Forelimb muscle (tissue), 1 donor: ENCODE results near the gene ATP6V1C2. TPM values are rescaled to one million over a fixed set of nuclear protein-coding genes. Genes with fewer than 3 reads are reported as not detected.
"Not testable (repeated sequence)": the region's sequence is repeated elsewhere in the genome, so short reads cannot be mapped to it uniquely, and the experiment has no call there.

Experiments used
- DNase-seq: peaks from one replicate; pipeline ENCODE4 v3.0.0-alpha.2; 2013; ENCODE audit warnings: low read depth
- polyA plus RNA-seq: library from polyadenylated mRNA; unstranded; fragments of 120-200 nt; gene quantifications from one replicate; pipeline ENCODE4 v1.2.1, GENCODE V29; 2013; ENCODE audit not compliant: insufficient read length

ATP6V1C2 gene
- polyA plus RNA-seq, 1 donor, result 3.3 TPM

DNA sequence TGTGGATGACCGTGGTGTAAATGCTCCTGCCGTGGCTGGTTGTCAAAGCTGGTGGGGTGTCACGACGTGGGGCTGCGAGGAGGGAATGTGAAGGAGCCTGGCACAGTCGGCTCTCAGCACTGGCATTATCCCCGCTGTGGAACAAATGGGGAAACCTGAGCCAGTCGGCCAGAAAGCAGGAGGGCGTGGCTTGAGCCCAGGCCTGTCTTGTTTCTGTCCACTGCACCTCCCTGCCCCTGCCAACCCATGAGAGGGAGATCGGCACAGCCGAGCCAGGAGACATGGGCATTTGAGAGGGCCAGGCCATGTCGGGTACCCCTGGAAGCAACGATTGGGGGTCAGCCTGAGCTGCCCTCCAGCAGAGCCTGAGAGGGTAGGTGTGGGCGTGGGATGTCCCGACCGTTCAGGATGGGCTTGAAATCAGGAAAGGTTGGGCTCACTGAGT, 46.7 kb downstream of the ATP6V1C2 start:
- no peak for DNase-seq

DNA sequence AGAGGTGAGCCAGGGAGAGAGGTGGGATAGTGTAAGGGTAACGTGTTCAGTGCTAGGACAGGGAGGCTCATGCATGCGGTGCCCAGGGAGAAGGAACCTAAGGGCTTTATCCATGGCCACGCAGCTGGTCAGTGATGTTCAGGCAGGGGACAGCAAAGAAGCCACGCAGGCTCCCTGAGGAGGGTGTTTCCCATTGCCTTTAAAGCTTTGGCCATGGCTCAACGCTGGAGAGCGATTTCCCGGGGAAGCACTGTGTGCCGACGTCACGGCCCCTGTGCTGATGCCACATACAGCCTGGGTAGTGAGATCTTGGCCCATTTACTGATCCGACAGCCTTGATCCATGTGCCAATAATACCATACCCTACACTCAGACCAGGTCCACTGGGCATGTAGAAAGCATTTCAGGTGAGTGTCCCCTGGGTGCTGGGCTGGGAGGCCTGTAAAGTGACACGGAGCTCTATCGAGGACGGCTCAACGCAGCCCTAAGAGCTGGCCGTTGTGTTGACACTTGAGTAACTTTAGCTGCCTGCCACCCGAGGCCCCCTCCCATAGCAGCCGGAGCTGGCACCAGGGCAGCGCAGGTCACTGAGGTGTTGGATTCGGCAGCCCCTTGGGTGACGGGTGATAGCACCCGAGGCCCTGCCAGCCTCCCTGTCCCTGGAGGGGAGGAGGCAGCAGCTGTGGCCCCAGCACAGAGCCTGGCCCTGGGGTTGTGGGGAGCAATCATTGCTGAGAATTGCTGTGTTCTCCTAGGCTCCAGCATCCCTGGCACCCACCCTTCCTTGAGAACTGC, 49.7 kb downstream of the ATP6V1C2 start:
- DNase-seq, result no peak

- DNase-seq, result no peak
These were observed 50.4 kb downstream of the ATP6V1C2 start for GRCh38 chr2:10771786-10772185.

- DNase-seq, result no peak
These were observed 50.9 kb downstream of the ATP6V1C2 start for GRCh38 chr2:10772201-10772867.

GRCh38 chr2:10772868-10773215, 51.4 kb downstream of the ATP6V1C2 start:
- no peak for DNase-seq

DNA sequence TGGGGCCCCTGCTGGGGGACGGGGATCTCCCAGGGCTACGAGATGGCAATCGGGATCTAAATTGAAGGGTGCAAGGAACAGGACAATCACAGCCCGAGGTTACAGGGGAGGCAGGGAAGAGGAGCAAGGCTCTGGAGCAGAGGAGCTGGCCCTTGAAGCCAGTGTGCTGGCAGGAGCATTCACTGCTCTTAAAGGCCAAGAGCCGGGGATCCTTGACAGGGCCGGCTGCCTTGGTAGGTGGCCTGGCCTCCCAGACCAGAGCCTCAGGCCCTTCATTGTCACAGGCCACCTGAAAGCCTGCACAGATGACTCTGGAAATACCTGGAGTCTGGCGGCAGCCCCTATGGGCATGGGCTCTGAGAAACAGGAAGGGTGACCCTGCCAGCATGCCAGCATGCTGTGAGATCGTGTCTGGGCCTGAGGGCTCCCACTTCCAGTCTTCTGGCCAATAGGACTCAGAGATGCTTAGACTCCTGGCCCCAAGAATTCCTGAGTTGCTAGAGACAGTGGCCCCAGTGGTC, 52.5 kb downstream of the ATP6V1C2 start:
- no peak for DNase-seq

- DNase-seq, result no peak
These were observed 53.0 kb downstream of the ATP6V1C2 start for GRCh38 chr2:10774394-10774793.

- no peak for DNase-seq
These were observed 53.8 kb downstream of the ATP6V1C2 start for GRCh38 chr2:10775021-10775780.

DNA sequence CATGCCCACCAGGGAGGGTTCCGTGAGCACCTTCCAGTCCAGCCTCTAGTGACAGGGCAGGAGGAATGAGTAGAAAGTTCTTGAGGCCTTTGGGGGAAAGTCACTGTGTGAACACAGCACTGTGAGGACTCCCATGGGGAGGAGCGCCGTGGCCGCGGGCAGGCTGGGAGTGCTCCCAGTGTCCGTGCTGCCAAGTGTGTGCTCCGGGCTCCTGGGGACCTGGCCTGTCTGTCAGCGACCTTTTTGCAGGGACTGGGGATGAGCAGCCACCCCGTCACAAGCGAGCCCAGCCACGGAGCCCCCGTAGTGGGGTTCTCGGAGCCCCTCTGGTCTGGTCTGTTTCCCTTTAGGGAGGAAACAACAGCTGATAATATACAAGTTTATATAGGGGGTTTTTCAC, 54.4 kb downstream of the ATP6V1C2 start:
- DNase-seq, result no peak

GRCh38 chr2:10776231-10776977, 55.0 kb downstream of the ATP6V1C2 start:
- DNase-seq, result no peak

DNA sequence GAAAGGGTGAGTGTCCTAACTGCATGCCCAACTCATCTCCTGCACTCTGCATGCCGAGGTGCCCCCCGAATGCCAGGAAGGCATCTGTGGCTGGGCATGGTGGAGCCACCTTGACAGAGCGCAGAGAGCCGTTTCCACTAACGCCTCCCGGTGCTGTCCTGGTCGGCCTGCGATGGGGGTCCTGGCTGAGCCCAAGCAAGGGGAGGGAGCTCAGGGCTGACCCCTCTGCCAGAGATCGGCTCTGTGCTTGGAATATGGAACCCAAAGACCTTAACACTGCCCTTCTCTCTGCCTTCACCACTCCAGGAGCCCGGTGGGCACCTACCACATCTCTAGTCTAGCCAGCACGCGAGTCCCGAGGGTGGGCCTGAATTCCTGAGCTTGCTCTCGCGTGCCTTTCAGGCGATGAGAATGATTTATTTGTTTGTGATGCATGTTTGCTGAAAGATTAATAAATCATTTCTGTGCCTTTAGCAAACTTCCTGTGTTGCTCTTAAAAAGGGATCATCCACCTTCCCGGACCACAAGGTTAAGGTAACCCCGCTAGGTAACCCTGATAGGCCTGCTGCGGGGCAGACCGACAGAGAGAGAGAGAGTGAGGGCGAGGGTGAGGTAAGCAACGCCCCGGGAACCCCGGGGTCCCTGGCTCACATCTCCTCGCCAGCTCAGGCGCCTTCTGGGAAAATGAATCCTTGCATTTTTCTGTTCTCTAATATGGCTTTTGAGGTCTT, 55.8 kb downstream of the ATP6V1C2 start:
- no peak for DNase-seq

DNA sequence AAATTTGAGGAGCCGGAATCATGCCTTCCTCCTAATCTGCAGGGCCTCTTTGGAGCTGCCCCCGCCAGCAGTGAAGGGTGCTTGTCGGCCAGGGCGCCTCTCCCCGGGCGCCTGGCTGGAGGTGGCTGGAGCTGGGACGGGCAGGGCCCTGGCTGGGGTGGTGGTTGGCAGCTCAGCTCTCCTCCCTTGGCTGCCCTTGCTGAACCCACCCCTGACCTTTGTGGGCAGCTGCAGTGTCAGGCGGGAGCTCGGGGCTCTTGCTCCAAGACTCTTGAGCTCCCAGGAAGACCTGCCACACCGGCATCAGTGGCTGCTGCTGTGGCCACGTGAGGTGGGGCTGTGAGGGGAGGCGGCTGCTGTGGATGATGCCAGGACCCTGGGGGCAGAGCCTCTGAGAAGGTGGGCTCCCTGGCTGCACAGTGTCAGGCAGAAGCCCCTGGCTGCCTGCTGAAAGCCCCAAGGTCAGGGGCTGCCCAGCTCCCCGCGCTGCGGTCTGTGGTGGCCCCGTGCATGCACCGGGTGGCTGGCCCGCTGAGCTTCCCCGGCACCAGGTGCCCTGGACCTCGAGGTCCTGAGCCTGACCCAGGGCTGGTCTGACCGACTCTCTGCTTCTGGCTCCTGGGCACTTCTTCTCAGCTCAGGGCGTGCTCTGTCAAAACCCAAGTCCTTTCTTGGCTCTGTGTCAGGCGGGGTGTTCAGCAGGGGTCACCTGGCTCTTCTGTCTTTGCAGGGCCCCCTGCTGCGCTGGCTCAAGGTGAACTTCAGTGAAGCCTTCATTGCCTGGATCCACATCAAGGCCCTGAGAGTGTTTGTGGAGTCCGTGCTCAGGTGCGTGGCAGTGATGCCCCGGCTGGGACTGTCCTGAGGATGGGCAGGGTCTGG, 56.7 kb downstream of the ATP6V1C2 start:
- no peak for DNase-seq

GRCh38 chr2:10778724-10779115, 57.3 kb downstream of the ATP6V1C2 start:
- DNase-seq, result no peak

GRCh38 chr2:10779776-10780490, 58.5 kb downstream of the ATP6V1C2 start:
- no peak for DNase-seq

- DNase-seq, result no peak
These were observed 59.0 kb downstream of the ATP6V1C2 start for GRCh38 chr2:10780491-10780820.

DNA sequence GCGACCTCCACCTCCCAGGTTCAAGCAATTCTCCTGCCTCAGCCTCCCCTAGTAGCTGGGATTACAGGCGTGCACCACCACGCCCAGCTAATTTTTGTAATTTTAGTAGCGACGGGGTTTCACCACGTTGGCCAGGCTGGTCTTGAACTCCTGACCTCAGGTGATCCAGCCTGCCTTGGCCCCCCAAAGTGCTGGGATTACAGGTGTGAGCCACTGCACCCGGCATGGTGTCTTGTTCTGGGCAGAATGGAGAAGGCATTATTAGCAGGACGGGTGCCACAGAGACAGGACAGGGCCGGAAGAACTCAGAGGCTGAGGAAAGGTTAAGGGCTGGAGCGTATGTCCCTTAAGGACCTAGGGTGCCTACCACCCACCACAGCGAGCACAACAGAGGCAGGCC, 59.4 kb downstream of the ATP6V1C2 start:
- not testable (repeated sequence) for DNase-seq

GRCh38 chr2:10781746-10782145, 60.3 kb downstream of the ATP6V1C2 start:
- DNase-seq, result no peak

DNA sequence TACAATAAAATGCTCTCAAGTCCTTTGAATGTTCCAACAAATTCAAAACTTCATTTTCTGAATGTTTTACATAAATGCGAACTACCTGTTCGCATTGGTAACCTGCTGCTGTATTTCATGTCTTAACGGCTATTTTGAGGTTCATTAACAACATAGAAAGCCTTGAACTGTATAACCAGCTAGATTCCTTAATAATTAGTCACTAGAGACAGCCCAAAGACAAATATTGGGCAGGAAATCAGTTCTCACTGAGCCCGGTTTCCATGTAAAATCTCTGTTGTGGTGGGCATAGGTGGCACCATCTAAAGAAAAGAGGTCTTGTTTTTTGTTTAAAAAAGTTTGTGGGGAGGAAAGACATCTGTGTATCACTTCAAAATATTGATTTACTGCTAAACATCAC, 62.0 kb downstream of the ATP6V1C2 start:
- no peak for DNase-seq

DNA sequence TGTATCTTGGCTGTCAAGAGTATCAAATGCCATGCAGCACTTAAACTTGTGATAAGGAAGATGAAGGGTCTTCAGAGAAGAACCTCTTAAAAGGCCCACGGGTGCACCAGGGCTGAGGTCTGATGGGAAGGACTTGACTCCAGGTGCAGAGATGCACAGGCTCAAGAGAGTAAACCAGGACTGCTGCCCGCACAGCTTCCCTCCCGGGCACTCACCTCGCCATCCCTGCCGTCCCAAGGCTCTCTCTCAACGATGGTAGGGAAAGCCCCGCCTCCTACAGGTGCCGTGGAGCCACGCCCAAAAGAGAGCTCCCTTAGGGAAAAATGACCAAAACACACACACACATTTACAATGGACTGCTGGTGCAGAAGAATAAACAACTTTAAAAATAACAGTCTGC, 63.3 kb downstream of the ATP6V1C2 start:
- no peak for DNase-seq
